ENCODE measurements around the gene ATP6V1D. TPM values are rescaled to one million over a fixed set of nuclear protein-coding genes. Genes with fewer than 3 reads are reported as not detected.
"Not testable (repeated sequence)": the region's sequence is repeated elsewhere in the genome, so short reads cannot be mapped to it uniquely, and the experiment has no call there.

The ATP6V1D gene
- total and polyA plus RNA-seq, 2 of the 8 experiments (the other 6 are each of a cell fraction or from before 2014, with no cell fraction given): 45.1 to 76.3 TPM

- H3K9me3 ChIP-seq (ENCODE audit: insufficient read depth in 2 of 2, low read depth in 1 of 2, low read length in 1 of 2); H2BK15ac ChIP-seq (ENCODE audit: low read length); POLR2A ChIA-PET (ENCODE audit: partially characterized antibody); H2AK5ac ChIP-seq (ENCODE audit: low read depth, low read length); H3K27me3 ChIP-seq (replicated peaks in 1 of 4; ENCODE audit: control insufficient read depth in 3 of 4, extremely low read depth in 1 of 4, insufficient read depth in 3 of 4, low read length in 3 of 4); H3K79me2 ChIP-seq (ENCODE audit: control insufficient read depth in 1 of 2, insufficient read depth in 2 of 2, low read length in 2 of 2); H3K4me2 ChIP-seq (ENCODE audit: insufficient read depth in 1 of 2, low read depth in 2 of 2, low read length in 2 of 2); H4K8ac ChIP-seq (ENCODE audit: extremely low read depth, insufficient read depth, low read length); CTCF ChIA-PET (ENCODE audit: partially characterized antibody); H3K4ac ChIP-seq (replicated peaks; ENCODE audit: insufficient read length, low read depth, low read length); DNase-seq (ENCODE audit: low read depth in 1 of 2, low spot score in 2 of 2); H3K18ac ChIP-seq (ENCODE audit: extremely low read depth, low read length); H3K56ac ChIP-seq (replicated peaks; ENCODE audit: insufficient read length, low read depth, low read length); H4K5ac ChIP-seq (ENCODE audit: insufficient read length, low read depth, low read length); H3K23ac ChIP-seq (ENCODE audit: insufficient read length); H2BK12ac ChIP-seq (ENCODE audit: low read depth, low read length); H3K9ac ChIP-seq (replicated peaks in 1 of 4; ENCODE audit: extremely low read depth in 1 of 4, low read depth in 3 of 4, low read length in 3 of 4); H3K14ac ChIP-seq (ENCODE audit: insufficient read length); H3K4me3 ChIP-seq (ENCODE audit: extremely low read depth in 1 of 4, insufficient read depth in 2 of 4, low read depth in 3 of 4, low read length in 4 of 4); H4K20me1 ChIP-seq (replicated peaks in 1 of 2; ENCODE audit: control insufficient read depth in 1 of 2, insufficient read depth in 2 of 2, low read length in 2 of 2); H3K4me1 ChIP-seq (replicated peaks in 1 of 4; ENCODE audit: control insufficient read depth in 3 of 4, insufficient read depth in 4 of 4, low read length in 3 of 4); H3K79me1 ChIP-seq (ENCODE audit: low read depth, low read length); H2AFZ ChIP-seq (ENCODE audit: low read length); H3K27ac ChIP-seq (ENCODE audit: low read depth, low read length); FAIRE-seq; H2BK120ac ChIP-seq (replicated peaks; ENCODE audit: low read depth, low read length); H2BK5ac ChIP-seq (ENCODE audit: low read depth, low read length); H4K91ac ChIP-seq (replicated peaks; ENCODE audit: insufficient read length, low read length); H2BK20ac ChIP-seq (ENCODE audit: low read length); H3K23me2 ChIP-seq (ENCODE audit: low read depth, low read length): not testable (repeated sequence)
- 89% methylated on average over 4 of the region's 4 CpGs; no CpG with 5 or more reads in 1 of the 2 experiments for WGBS, 2 experiments (ENCODE audit: extremely low coverage in 1 of 2, insufficient coverage in 1 of 2, insufficient read length in 1 of 2, insufficient replicate concordance in 2 of 2, low coverage in 1 of 2, low lambda C conversion rate in 2 of 2, missing lambda C conversion rate in 1 of 2)
- peaks cover 6 to 19% (median 13%) of the 10 kb centered on the region in 4 experiments for H3K36me3 ChIP-seq (ENCODE audit: control insufficient read depth in 2 of 4, insufficient read depth in 4 of 4, low read length in 3 of 4)
Observed at GRCh38 chr14:67329666-67330065, 29.9 kb downstream of the ATP6V1D start.

All from H1 (cell line).